Stimulated activated CD8-positive, alpha-beta memory T cell treated with anti-CD3 and anti-CD28 coated beads, Interleukin-4, amount 100 ng/mL, for 48 hours (primary cell): ENCODE measurements around the gene TRIM4.
"Not testable (repeated sequence)": the region's sequence is repeated elsewhere in the genome, so short reads cannot be mapped to it uniquely, and the experiment has no call there.

Experiments
- DNase-seq: peaks from one replicate; pipeline ENCODE4 v3.0.0-alpha.2; 2020

The TRIM4 gene

GRCh38 chr7:99910976-99911375, 8.4 kb downstream of the TRIM4 start:
- DNase-seq: no peak

- DNase-seq: no peak
These were observed 17.7 kb downstream of the TRIM4 start for GRCh38 chr7:99901581-99901980.

DNA sequence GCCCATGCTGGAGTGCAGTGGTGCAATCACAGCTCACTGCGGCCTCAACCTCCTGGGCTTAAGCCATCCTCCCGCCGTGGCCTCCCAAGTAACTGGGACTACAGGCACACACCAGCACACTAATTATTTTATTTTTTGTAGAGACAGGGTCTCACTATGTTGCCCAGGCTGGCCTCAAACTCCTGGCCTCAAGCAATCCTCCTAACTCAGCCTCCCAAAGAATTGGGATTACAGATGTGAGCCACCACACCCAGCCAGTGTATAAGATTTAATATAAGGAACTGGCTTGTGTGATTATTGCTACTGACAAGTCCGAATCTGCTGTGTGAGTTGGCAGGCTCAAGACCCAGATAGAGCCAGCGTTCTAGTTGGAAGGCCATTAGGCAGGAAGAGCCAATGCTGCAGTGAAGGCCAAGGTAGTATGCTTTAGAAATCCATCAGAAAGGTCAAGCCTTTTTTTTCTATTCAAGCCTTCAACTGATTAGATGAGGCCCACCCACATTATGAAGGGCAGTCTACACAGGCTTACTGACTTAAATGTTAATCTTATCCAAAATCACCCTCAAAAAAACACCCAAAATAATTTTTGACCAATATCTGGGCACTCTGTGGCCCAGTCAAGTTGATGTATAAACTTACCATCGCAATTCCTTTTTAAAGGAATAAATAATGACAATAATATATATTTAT, 19.4 kb downstream of the TRIM4 start:
- DNase-seq: no peak

- DNase-seq: no peak
These were observed 20.5 kb downstream of the TRIM4 start for GRCh38 chr7:99898836-99899235.

GRCh38 chr7:99898023-99898357, 21.3 kb downstream of the TRIM4 start:
- DNase-seq: no peak

DNA sequence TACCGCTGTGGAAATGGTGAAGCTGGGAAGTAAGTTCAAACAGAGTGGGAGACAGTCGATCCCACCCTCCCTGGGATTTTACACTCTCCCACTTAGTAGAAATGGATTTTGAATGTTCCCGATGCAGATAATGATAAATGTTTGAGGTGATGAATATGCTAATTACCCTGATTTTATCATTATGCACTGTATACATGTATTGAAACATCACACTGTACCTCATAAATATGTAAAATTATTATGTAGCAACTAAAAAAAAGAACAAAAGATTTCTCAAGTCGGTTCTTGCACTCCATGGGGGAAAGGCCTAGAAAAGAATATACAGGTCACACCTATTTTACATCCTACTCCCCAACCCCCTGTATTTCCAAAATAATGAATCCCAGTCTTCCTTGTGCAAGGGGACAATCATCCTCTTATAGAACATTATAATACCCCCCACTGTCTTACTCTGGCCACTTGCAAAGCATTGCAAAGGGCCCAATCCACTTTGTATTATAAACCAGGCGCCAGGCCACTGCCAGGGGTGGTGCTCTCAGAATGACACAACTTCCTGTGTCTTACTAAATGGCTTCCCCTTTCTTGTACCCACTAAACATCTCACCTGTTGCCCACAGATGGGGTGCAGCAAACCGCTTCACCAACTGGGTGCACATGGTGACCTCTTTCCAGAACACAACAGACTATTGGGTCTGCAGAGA, 21.9 kb downstream of the TRIM4 start:
- no peak for DNase-seq

GRCh38 chr7:99894738-99895137, 24.6 kb downstream of the TRIM4 start:
- no peak for DNase-seq

DNA sequence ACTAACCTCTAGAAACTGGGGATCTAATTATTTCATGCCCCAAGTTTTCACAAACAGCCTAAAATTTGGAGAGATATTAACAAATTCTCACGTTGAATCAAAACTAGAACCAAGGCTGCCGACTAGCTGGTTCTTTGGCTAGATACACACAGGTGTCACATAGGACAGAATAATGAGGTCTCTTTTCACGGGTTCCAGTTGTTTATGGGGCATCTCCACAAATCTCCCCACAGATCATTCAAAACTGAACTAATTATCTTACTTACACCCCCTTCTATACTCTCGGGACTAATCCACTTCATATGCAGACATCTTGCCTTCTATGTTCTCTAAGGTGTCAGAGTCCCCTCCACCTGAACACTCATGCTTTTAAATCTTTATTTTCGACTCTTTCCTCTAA, 26.1 kb downstream of the TRIM4 start:
- no peak for DNase-seq

DNA sequence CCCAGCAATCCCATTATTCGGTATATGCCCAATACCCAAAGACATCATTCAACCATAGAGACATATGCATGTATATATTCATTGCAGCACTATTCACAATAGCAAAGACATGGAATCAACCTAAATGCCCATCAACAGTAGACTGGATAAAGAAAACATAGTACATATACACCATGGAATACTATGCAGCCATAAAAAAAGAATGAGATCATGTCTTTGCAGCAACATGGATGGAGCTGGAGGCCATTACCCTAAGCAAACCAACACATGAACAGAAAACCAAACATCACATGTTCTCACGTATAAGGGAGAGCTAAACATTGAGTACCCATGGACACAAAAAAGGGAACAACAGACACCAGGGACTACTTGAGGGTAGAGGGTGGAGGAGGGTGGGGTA, 29.0 kb downstream of the TRIM4 start:
- DNase-seq: not testable (repeated sequence)

GRCh38 chr7:99888366-99888765, 31.0 kb downstream of the TRIM4 start:
- not testable (repeated sequence) for DNase-seq

- DNase-seq: no peak
These were observed 38.0 kb downstream of the TRIM4 start for GRCh38 chr7:99881370-99881769.

GRCh38 chr7:99876933-99877332, 42.4 kb downstream of the TRIM4 start, which contains the start of gene OR2AE1:
Gene OR2AE1 (minus strand): TSS chr7:99877033. CDS start chr7:99877033, 0 bp downstream.
- no peak for DNase-seq

GRCh38 chr7:99876491-99876890, 42.8 kb downstream of the TRIM4 start:
- no peak for DNase-seq

DNA sequence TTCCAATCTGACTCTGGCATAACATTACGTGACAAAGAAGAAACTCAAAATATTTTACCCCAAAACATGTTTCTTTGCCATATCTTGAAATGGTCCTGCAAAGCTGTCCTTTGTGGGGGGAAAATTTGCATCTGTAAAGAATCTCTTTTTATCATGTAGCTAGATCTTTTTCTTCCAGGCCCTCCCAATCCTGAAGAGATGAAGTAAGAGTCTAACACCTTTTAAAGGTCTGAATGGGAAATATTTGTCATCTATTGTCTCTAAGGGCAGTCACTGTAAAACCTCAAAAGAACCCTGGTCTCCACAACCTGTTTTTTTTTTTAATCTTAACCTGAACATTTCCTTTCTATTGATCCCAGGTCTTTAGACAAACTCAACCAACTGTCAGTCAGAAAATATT, 51.1 kb downstream of the TRIM4 start:
- DNase-seq: no peak

- DNase-seq: not testable (repeated sequence)
These were observed 51.9 kb downstream of the TRIM4 start for GRCh38 chr7:99867477-99867876.

GRCh38 chr7:99863847-99864440, 55.4 kb downstream of the TRIM4 start:
- DNase-seq: no peak

- no peak for DNase-seq
These were observed 58.8 kb downstream of the TRIM4 start for GRCh38 chr7:99860281-99861127.

- DNase-seq: no peak
These were observed 64.1 kb downstream of the TRIM4 start for GRCh38 chr7:99855236-99855635.

- no peak for DNase-seq
These were observed 70.7 kb downstream of the TRIM4 start for GRCh38 chr7:99848420-99849216.

DNA sequence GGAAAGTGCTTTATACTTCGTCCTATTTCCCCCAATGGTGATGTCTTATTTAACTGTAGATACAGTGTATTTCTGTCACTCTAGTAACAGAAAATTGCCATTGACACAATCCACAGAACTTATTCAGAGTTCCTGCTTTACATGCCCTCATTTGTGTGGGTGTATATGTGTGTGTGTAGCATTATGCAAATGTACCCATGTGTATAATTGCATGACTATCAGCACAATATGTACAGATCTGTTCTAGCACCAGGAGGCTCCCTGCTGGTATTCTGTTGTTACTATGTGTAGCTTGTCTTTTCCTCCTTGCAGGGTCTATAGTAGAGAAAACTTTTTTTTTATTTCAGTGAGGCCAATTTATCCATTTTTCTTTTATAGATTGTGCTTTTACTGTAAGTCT, 75.0 kb downstream of the TRIM4 start:
- no peak for DNase-seq

GRCh38 chr7:99843808-99844207, 75.5 kb downstream of the TRIM4 start:
- DNase-seq: no peak

- no peak for DNase-seq
These were observed 76.4 kb downstream of the TRIM4 start for GRCh38 chr7:99842926-99843325.
